Neural cell (in vitro differentiated cells): ENCODE measurements around the gene NGFR.

Source experiments
- EP300 ChIP-seq: fragments of 450-650 bp; conservative IDR thresholded peaks from 2 replicates; pipeline ENCODE4 v1.6.1; 2014; ENCODE audit warnings: antibody characterized with exemption, mild to moderate bottlenecking, moderate library complexity; ENCODE audit not compliant: poor library complexity, severe bottlenecking
- EZH2 ChIP-seq: fragments of 200-600, 300-800 bp; shearing (Covaris generic), sonication (generic); IDR thresholded peaks from 2 replicates; pipeline ENCODE4 v1.6.1; 2014; ENCODE audit warnings: antibody characterized with exemption, low read length, borderline replicate concordance, mild to moderate bottlenecking; ENCODE audit not compliant: insufficient read depth, poor library complexity, severe bottlenecking
- MXI1 ChIP-seq: fragments of 450-650 bp; conservative IDR thresholded peaks from 2 replicates; pipeline ENCODE4 v1.6.1; 2014; ENCODE audit warnings: antibody characterized with exemption, mild to moderate bottlenecking; ENCODE audit not compliant: poor library complexity, severe bottlenecking
- POLR2AphosphoS5 ChIP-seq: IDR thresholded peaks from 2 replicates; pipeline ENCODE4 v1.6.1; 2012
- RAD21 ChIP-seq: fragments of 450-650 bp; conservative IDR thresholded peaks from 2 replicates; pipeline ENCODE4 v1.6.1; 2014; ENCODE audit warnings: antibody characterized with exemption, mild to moderate bottlenecking, moderate library complexity
- REST ChIP-seq: IDR thresholded peaks from 2 replicates; pipeline ENCODE4 v1.6.1; 2012; ENCODE audit warnings: borderline replicate concordance
- SMC3 ChIP-seq: fragments of 450-650 bp; conservative IDR thresholded peaks from 2 replicates; pipeline ENCODE4 v1.6.1; 2014; ENCODE audit warnings: antibody characterized with exemption, mild to moderate bottlenecking, moderate library complexity; ENCODE audit not compliant: poor library complexity
- TAF1 ChIP-seq: IDR thresholded peaks from 2 replicates; pipeline ENCODE4 v1.6.1; 2012; ENCODE audit warnings: low read depth
- TF ChIP-seq, protein P1 (sequence below): fragments of 450-650 bp; IDR thresholded peaks from 2 replicates; pipeline ENCODE4 v1.5.1; 2014; ENCODE audit warnings: antibody characterized with exemption, mild to moderate bottlenecking, moderate library complexity; ENCODE audit not compliant: poor library complexity, severe bottlenecking

DNA sequence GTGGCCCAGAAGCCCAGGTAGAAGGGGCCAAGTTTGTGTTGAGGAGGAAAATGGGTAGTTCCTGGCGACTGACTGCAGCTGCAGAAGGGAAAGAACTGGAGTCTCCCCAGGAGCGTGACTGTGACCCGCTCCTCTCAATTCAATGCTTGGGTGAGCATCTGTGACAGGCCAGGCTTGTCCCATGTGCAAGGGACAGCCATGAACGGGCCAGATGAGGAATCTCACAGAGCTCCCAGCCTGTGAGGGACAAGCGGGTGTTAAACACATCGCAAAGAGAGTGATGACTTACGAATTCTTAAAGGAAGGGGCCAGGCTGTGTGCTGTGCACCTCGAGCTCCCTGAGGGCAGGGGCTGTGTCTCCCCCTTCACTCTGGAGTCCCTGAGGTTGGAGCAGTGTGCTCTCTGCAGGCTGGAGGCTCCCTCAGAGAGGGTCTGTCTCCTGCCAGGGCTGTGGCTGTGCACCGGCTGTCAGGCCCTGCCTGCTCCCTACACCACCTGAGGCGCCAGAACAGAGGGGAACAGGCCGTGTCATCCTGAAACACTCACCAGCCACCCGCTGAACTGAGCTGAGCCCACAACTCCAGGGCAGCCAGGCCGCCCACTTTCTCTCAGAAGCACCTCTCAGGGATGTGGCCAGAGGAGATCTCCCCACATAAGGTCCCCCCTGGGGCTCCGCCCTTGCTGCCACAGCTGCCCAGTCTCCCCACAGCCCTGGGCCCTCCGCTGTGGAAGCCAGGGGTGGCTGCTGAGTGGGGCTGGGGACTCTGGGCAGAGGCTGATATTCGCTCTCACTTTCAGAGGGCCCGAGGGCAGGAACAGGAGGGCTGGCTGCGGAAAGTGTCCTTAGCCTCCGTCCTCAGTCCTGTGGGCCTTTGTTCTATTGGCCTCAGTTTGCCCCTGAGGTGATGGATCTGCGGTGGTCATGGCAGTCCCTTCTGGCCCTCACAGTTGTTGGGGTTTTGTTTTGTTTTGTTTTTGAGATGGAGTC lies 54.9 kb downstream of the NGFR start:
- TF ChIP-seq TAF1 (no peak), EZH2 (no peak), POLR2AphosphoS5 (no peak), EP300 (no peak), MXI1 (no peak), REST (no peak), RAD21 (no peak), SMC3 (no peak)
- TF ChIP-seq, protein P1, sequence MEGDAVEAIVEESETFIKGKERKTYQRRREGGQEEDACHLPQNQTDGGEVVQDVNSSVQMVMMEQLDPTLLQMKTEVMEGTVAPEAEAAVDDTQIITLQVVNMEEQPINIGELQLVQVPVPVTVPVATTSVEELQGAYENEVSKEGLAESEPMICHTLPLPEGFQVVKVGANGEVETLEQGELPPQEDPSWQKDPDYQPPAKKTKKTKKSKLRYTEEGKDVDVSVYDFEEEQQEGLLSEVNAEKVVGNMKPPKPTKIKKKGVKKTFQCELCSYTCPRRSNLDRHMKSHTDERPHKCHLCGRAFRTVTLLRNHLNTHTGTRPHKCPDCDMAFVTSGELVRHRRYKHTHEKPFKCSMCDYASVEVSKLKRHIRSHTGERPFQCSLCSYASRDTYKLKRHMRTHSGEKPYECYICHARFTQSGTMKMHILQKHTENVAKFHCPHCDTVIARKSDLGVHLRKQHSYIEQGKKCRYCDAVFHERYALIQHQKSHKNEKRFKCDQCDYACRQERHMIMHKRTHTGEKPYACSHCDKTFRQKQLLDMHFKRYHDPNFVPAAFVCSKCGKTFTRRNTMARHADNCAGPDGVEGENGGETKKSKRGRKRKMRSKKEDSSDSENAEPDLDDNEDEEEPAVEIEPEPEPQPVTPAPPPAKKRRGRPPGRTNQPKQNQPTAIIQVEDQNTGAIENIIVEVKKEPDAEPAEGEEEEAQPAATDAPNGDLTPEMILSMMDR, result no peak
